ENCODE measurements around the gene PRMT9. TPM values are rescaled to one million over a fixed set of nuclear protein-coding genes. Genes with fewer than 3 reads are reported as not detected.

PRMT9 gene
- total RNA-seq, 4 donors from 2014 or later: 3.2 to 8.1 (median 5.9) TPM

DNA sequence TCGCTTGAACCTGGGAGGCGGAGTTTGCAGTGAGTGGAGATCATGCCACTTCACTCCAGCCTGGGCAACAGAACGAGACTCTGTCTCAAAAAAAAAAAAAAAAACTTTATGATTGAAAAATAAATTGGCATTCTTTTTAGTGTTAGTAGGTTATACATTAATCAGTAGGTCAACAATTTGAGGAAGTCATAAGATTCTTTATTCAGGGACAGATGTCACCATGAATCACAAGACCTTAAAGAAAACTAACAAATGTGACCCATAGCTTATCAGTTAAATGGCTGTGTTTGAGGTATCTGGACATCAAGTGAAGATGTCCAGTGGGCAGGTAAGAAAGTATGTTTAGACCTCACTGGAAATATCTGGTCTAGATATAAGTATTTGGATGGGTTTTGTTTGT, 9.3 kb upstream of the PRMT9 start:
- TF ChIP-seq, protein P1, sequence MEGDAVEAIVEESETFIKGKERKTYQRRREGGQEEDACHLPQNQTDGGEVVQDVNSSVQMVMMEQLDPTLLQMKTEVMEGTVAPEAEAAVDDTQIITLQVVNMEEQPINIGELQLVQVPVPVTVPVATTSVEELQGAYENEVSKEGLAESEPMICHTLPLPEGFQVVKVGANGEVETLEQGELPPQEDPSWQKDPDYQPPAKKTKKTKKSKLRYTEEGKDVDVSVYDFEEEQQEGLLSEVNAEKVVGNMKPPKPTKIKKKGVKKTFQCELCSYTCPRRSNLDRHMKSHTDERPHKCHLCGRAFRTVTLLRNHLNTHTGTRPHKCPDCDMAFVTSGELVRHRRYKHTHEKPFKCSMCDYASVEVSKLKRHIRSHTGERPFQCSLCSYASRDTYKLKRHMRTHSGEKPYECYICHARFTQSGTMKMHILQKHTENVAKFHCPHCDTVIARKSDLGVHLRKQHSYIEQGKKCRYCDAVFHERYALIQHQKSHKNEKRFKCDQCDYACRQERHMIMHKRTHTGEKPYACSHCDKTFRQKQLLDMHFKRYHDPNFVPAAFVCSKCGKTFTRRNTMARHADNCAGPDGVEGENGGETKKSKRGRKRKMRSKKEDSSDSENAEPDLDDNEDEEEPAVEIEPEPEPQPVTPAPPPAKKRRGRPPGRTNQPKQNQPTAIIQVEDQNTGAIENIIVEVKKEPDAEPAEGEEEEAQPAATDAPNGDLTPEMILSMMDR (IDR thresholded peaks at IDR 0.05): no peak
- TF ChIP-seq POLR2A (IDR thresholded peaks at IDR 0.05): no peak
- H3K27me3 ChIP-seq: no peaks in the 10 kb centered on the region
- H3K4me3 ChIP-seq: no peak overlapping the region
- 65 to 80% methylated on average over 2 to 3 of the region's 3 CpGs for WGBS, 2 donors
- intact Hi-C loops (cut with DNase I): no loop called here
- H3K9me3 ChIP-seq: no peaks in the 10 kb centered on the region
- DNase-seq: no peak
- no peaks in the 10 kb centered on the region for H3K36me3 ChIP-seq
- no peak overlapping the region for H3K27ac ChIP-seq
- no peaks in the 10 kb centered on the region for H3K4me1 ChIP-seq

DNA sequence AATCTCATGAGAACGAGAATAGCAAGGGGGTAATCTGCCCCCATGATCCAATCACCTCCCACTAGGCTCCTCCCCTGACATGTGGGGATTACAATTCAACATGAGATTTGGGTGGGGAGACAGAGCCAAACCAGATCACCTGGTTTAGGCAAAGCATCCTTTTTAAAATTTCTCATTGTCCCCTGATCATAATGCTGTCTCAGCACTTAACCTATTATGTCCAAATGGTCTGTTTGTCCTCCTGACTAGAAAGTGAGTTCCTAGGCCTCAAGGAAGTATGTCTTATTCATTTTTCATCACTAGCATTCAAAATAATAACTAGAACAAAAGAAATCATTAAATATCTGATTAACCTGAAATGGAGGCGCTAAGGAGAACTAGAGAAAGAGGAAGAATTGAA, 7.9 kb upstream of the PRMT9 start:
- 75 to 90% methylated on average over 2 of the region's 2 CpGs for WGBS, 2 donors

DNA sequence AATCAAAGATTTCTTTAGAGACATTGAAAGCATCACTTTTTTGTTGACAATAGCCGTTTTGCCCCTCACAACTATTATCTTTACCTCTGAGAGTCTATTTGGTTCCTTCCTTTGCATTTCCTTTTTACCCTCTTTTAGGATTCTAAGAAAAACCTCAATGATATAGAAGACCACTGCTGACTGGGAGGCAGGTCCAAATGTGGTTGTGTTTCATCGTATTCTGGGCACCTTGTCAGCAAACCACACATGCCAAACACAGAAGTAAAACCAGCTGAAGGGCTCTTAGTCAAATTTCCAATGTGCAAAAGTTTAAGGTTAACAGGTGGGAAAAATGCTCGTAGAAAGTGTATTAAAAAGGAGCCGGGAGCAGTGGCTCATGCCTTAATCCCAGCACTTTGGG, 5.1 kb upstream of the PRMT9 start:
- intact Hi-C loops (cut with DNase I): no loop called here
- no peak for DNase-seq
- no peak overlapping the region for H3K4me3 ChIP-seq
- TF ChIP-seq, protein P1 (IDR thresholded peaks at IDR 0.05): no peak
- no peak for TF ChIP-seq POLR2A (IDR thresholded peaks at IDR 0.05)
- no peak overlapping the region for H3K27ac ChIP-seq
- H3K36me3 ChIP-seq: no peaks in the 10 kb centered on the region
- 30 to 61% methylated on average over 4 of the region's 4 CpGs for WGBS, 2 donors
- no peaks in the 10 kb centered on the region for H3K27me3 ChIP-seq
- H3K4me1 ChIP-seq: peaks cover 0 to 6% (median 0%) of the 10 kb centered on the region in 3 donors
- H3K9me3 ChIP-seq: no peaks in the 10 kb centered on the region

More for the DNA sequence above, 7.9 kb upstream of the PRMT9 start:
- H3K4me3 ChIP-seq: no peak overlapping the region
- DNase-seq: no peak
- no peak overlapping the region for H3K27ac ChIP-seq
- TF ChIP-seq POLR2A (IDR thresholded peaks at IDR 0.05): no peak
- TF ChIP-seq, protein P1 (IDR thresholded peaks at IDR 0.05): no peak
- no peaks in the 10 kb centered on the region for H3K27me3 ChIP-seq
- H3K4me1 ChIP-seq: no peaks in the 10 kb centered on the region
- no peaks in the 10 kb centered on the region for H3K36me3 ChIP-seq
- no peaks in the 10 kb centered on the region for H3K9me3 ChIP-seq
- intact Hi-C loops (cut with DNase I): no loop called here

DNA sequence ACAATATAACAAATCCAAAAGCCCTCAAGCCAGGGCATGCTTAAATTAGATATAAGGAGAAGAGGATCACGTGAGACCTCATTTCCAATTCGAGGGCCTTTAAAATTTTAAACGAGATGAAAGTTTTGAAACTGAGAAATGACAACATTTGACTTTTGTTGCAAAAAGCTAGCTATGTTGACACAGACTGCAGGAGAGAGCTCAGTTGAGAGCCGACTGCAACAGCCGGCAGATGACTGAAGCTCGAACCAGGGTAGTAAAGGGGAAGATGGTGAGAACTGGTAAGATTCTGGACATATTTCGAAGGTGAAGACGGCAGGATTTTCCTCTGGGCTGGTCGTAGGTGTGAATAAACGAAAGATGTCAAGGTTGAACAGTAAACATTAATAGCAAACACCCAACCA, 773 bp downstream of the PRMT9 start:
- Histone ChIP-seq H3K27me3 (no peaks in the 10 kb centered on the region), H3K4me1 (peaks cover 0 to 21% (median 5%) of the 10 kb centered on the region in 3 donors), H3K9me3 (no peaks in the 10 kb centered on the region), H3K4me3 (peak overlapping the region; percentile 50 to 87 (median 74)), H3K36me3 (peaks cover 0 to 16% (median 0%) of the 10 kb centered on the region in 3 donors), H3K27ac (peak overlapping the region; percentile 45 to 94 (median 82))
- intact Hi-C loops (cut with DNase I): no loop called here
- no peak for DNase-seq
- 2 to 3% methylated on average over 10 of the region's 10 CpGs for WGBS, 2 donors
- TF ChIP-seq, protein P1 (IDR thresholded peaks at IDR 0.05): no peak
- TF ChIP-seq POLR2A (IDR thresholded peaks at IDR 0.05): peak in 1 of 4 donors; percentile 15

DNA sequence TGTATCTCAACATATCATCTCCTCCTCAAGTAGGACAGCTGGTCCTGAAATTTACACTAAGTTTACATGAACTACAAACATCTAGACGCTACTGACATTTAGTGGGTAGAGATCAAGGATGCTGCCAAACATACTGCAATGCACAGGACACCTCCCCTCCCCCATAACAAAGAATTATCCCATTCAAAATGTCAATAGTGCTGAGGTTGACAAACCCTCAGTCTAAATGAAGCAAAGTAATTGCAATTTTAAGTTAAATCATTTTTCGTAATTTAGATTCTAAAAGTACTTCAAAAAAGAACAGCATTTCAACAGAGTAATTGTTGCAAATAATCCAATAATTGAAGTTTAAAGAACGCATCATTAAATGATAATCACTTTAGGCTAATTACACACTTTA, 1.2 kb downstream of the PRMT9 start:
- H3K36me3 ChIP-seq: peaks cover 0 to 21% (median 0%) of the 10 kb centered on the region in 3 donors
- 55% methylated on average over 3 of the region's 3 CpGs for WGBS, 2 donors
- no peaks in the 10 kb centered on the region for H3K27me3 ChIP-seq
- TF ChIP-seq, protein P1 (IDR thresholded peaks at IDR 0.05): no peak
- DNase-seq: no peak
- intact Hi-C loops (cut with DNase I): no loop called here
- H3K4me1 ChIP-seq: peaks cover 0 to 21% (median 5%) of the 10 kb centered on the region in 3 donors
- H3K4me3 ChIP-seq: peak overlapping the region in 3 of 4 donors; percentile 70 to 87 (median 77)
- peak overlapping the region in 2 of 4 donors; percentile 90 to 94 for H3K27ac ChIP-seq
- no peaks in the 10 kb centered on the region for H3K9me3 ChIP-seq
